HG03460 (cell line): ENCODE measurements around the gene A4GALT.
"Not testable (repeated sequence)": the region's sequence is repeated elsewhere in the genome, so short reads cannot be mapped to it uniquely, and the experiment has no call there.

ENCODE experiments used
- ATAC-seq: cut with Tn5 transposase; IDR thresholded peaks from one replicate; pipeline ENCODE4 v1.9.1; 2021; ENCODE audit not compliant: unreplicated experiment

A4GALT gene

DNA sequence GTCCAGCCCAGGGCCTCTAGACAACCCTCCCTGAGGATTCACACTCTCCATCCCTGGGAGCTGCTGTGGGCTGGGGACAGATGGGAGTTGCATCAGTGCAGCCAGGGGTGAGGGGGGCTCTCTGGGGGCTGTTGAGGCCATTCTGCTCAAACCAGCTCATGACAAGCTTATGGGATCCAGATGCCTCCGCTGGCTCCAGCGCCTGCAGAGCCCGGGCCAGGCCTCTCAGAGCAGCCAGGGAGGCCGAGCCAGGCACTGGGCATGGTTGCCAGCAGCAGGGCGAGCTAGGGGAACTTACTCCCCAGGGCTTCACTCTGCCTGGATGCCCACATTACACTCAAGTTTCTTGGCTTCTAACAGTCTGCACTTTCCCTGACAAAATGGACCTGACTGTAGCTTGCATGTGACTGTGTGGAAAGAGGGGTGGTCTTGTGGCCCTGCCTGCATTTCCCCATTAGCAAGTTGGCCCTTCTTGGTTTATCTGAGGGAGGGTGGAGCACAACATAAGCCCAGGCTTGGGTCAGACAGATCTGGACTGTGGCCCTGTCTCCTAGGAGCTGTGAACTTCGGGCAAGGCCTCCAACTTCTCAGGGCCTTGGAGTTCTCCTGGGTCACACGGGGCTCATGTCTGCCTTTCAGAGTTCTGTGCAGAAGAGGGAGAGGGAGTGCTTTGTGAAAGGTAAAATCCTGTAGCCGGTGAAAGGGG is 36.9 kb downstream of the A4GALT start:
- ATAC-seq: no peak

DNA sequence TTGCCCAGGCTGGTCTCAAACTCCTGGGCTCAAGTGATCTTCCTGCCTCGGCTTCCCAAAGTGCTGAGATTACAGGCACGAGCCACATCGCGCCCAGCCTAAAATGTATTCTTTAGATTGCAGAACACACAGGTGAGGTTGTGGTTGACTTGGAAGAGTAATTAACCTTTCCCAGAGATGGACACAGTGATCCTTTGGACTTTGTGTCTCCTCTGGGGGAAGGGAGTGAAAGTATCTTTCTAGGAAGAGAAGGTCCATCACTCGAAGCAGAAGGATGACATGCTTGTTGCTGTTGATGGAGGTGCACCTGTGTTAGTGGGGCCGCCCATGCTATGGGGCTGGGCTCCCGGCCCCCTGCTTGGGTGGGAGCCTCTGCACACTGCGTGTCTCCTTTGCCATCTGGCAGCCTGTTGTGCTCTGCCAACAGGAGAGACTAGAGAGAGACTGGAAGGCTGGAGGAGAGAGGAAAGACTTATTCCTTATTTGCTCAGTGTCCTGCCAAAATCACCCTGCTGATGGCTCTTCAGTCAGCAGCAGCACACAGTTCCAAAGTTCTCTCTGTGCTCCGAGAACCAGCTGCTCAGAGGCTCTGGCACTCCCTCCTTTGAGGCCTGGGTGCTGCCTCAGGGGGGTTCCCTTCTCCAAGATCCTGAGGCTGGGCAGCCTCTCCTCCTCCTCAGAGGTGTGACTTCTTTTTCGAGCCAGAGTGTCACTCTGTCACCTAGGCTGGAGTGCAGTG is 38.4 kb downstream of the A4GALT start:
- no peak for ATAC-seq

GRCh38 chr22:42680648-42681047 is 40.0 kb downstream of the A4GALT start:
- ATAC-seq: no peak

GRCh38 chr22:42679691-42680090 is 41.0 kb downstream of the A4GALT start:
- ATAC-seq: no peak

DNA sequence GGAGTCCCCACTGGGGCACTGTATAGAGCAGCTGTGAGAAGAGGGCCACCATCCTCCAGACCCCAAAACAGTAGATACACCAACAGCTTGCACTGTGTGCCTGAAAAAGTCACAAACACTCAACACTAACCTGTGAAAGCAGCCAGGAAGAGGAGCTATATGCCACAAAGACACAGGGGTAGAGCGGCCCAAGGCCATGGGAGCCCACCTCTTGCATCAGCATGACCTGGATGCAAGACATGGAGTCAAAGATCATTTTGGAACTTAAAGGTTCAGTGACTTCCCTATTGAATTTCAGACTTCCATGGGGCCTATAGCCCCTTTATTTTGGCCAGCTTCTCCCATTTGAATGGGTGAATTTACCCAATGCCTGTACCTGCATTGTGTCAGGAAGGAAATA is 41.8 kb downstream of the A4GALT start:
- no peak for ATAC-seq

GRCh38 chr22:42677936-42678335 is 42.7 kb downstream of the A4GALT start:
- not testable (repeated sequence) for ATAC-seq

- no peak for ATAC-seq
Measured at GRCh38 chr22:42676059-42676607, 44.5 kb downstream of the A4GALT start.

GRCh38 chr22:42673898-42674401 is 46.7 kb downstream of the A4GALT start:
- ATAC-seq: no peak

DNA sequence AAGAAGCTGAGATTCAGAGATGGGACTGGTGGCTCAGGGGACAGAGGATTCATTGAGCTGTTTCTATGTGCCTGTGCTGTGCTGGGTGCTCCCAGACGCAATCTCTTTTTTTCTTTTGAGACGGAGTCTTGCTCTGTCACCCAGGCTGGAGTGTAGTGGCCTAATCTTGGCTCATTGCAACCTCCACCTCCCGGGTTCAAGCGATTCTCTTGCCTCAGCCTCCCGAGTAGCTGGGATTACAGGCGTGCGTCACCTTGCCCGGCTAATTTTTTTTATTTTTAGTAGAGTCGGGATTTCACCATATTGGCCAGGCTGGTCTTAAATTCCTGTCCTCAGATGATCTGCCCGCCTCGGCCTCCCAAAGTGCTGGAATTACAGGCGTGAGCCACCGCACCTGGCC is 47.6 kb downstream of the A4GALT start:
- not testable (repeated sequence) for ATAC-seq

- ATAC-seq: no peak
Measured at GRCh38 chr22:42670921-42671709, 49.6 kb downstream of the A4GALT start.

DNA sequence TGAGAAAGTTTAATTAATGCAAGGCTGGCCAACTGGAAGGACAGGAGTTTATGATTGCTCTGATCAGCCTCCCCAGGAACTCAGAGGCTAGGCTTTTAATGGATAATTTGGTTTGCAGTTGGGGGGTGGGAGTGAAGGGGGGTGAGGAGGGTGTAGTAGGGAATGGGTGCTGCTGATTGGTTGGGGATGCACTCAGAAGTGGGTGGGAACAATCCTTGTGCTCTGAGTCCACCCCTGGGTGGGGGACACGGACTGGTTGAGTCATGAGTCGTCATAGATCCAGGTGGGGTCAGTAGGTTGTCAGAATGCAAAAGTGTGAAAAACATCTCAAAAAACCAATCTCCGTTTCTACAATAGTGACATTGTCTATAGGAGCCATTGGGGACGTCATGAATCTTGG is 50.6 kb downstream of the A4GALT start:
- ATAC-seq: no peak

DNA sequence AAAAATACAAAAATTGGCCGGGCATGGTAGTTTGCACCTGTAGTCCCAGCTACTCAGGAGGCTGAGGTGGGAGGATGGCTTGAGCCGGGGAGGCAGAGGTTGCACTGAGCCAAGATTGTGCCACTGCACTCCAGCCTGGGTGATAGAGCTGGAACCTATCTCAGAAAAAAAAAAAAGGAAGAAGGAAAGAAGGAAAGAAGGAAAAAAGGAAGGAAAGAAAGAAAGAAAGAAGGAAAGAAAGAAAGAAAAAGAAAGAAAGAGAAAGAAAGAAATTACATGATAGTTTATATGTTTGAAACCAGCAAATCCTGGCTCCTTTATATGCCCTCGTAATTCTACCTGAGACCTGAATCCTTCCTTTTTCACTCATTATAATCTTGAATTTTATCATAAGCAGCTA is 54.3 kb downstream of the A4GALT start:
- not testable (repeated sequence) for ATAC-seq

DNA sequence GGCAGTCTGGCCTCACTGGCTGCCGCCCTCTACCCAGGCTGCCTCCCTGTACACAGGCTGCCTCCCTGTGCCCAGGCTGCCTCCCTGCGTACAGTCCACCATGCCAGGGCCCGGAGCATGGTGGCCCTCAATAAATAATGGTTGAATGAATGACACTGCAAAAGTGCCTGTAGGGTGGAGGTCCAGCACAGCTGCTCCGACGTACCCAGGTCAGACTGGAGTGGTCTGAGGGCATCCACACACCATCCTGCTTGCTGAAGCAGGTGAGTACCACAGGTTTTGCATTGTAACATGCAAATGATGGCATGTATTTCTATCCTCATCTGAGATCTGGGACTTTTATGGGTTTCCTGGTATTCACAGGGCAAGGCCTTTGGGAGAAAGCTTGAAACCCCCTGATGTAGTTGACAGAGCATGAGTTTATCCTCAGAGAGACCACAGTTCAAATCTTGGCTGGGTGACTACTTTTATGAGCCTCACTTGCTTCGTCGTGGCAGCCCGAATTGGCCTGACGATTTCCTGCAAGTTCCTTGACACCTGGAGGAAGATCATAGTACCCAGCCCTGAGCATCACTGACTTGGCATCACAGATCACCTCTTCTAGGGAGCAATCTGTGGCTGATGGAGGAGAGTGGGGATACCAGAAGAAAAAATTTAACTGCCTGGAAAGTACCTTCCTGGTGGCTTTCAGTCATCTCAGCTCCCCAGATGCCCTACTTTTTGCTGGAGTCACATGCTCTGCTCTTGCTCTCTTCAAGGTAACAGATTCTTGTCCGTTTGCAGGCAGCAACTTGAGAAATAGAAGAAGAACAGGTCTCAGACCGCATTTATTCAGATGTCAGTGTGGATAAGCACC is 55.5 kb downstream of the A4GALT start:
- peak; percentile 46 for ATAC-seq

GRCh38 chr22:42661985-42662831 is 58.5 kb downstream of the A4GALT start:
- no peak for ATAC-seq

- ATAC-seq: no peak
Measured at GRCh38 chr22:42656578-42656977, 64.1 kb downstream of the A4GALT start.

DNA sequence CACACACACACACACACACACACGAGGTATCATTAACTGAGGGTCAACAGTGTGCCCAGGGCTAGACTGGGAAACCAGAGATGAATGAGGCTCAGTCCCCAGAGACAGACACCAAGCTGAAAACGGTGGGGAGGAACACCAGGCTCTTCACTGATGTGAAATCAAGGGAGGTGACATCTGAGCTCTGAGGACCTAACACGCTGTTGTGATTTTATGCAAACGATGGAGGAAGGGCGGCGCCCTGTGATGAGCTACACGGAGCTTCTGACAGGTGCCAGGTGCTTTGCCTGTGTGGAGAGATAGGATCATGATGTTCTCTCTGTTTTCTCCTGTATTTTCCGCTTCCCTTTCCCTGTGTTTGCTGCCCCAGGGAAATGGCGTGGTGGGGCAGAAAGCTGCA is 65.0 kb downstream of the A4GALT start:
- peak; percentile 63 for ATAC-seq

DNA sequence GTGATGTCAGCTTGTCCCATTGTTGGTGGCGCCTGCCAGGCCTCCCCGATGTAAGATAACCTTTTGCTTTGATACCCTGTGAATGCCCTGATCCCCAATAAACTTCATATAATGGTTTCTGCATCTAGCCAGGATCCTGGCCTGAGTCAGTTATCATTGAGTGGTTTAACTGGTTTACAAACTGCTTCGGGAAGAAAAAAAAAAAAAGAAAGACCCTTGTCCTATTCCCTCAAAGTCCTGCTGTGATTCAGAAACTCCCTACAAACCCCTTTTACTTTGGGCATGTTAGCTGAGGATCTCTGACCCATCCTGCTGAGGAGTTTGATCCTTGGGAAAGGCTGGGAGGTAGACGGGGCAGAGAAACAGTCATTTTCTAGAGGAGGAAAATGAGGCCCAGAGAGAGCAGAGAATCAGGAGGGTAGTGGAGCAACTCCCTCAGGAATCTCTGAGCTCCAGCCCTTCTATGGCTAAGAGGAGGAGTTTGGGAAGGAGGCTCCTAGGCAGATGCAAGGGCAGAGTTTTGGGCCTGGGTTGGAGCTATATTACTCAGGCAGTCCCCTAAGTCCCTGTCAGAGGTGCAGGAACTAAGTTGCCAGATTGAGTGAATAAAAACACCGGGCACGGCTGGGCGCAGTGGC is 66.1 kb downstream of the A4GALT start:
- ATAC-seq: no peak

DNA sequence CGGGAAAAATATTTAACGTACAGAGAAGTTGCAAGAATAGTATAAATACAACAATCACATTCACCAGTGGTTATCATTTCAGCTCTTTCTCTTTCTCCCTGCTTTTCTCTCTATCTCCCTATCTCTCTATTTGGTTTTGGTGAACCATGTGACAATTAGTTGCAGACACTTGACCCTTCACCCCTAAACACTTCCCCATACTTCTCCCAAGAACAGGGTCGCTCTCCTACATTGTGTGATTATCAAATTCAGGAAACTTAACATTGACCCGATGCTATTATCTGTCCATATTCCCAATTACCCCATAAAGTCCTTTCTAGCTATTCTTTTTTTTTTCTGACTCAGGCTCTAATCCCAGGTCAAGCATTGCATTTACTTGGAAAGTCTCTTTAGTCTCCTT is 66.7 kb downstream of the A4GALT start:
- no peak for ATAC-seq

GRCh38 chr22:42651134-42651533 is 69.5 kb downstream of the A4GALT start:
- ATAC-seq: no peak
